Progenitor cell of endocrine pancreas (in vitro differentiated cells): ENCODE measurements around the gene AFAP1L1. TPM values are rescaled to one million over a fixed set of nuclear protein-coding genes. Genes with fewer than 3 reads are reported as not detected.

ENCODE experiments used
- DNase-seq: peaks from one replicate; pipeline ENCODE4 v3.0.0; 2021; ENCODE audit warnings: low spot score; ENCODE audit not compliant: unreplicated experiment
- H3K27ac Mint-ChIP-seq: 2 replicates; pipeline ENCODE4 v1.8.0; 2021; ENCODE audit warnings: mild to moderate bottlenecking, moderate library complexity, mixed read lengths
- H3K27me3 Mint-ChIP-seq: 2 replicates; pipeline ENCODE4 v1.8.0; 2021; ENCODE audit warnings: mixed read lengths
- H3K36me3 Mint-ChIP-seq: 2 replicates; pipeline ENCODE4 v1.8.0; 2022; ENCODE audit warnings: mixed read lengths; ENCODE audit not compliant: insufficient read depth
- H3K4me1 Mint-ChIP-seq: 2 replicates; pipeline ENCODE4 v1.8.0; 2021; ENCODE audit warnings: low read depth, mixed read lengths
- H3K4me3 Mint-ChIP-seq: 2 replicates; pipeline ENCODE4 v1.8.0; 2021; ENCODE audit warnings: low read depth, mild to moderate bottlenecking, moderate library complexity, mixed read lengths
- H3K9me3 Mint-ChIP-seq: 2 replicates; pipeline ENCODE4 v1.8.0; 2021; ENCODE audit warnings: low read depth, mixed read lengths
- total RNA-seq: library from RNA; stranded (reverse); gene quantifications from 2 replicates; pipeline ENCODE4 v1.2.1, GENCODE V29; 2021
- TF ChIP-seq, protein P1 (sequence below): fragments of 200-600 bp; sonication (generic); IDR thresholded peaks from one replicate; pipeline ENCODE4 v1.5.0; 2021; ENCODE audit warnings: antibody characterized with exemption, mild to moderate bottlenecking; ENCODE audit not compliant: unreplicated experiment

AFAP1L1 gene
- total RNA-seq, 1 donor from 2014 or later, result 0.69 TPM

DNA sequence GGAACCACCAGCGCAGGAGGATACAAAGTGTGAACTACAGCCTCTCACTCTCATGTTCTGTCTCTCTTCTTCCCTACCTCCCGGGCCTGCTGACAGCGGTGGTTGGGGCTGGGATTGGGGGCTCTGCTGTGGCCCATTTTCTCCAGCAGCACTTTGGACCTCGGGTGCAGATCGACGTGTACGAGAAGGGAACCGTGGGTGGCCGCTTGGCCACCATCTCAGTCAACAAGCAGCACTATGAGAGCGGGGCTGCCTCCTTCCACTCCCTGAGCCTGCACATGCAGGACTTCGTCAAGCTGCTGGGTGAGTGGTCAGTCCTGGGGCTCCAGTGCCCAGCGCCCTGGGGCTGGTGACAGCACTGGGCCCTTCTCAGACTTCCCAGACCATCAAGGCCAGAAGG is 90.9 kb downstream of the AFAP1L1 start:
- Mint-ChIP-seq H3K36me3 (no peaks in the 10 kb centered on the region), H3K4me3 (no peak overlapping the region), H3K27ac (no peak overlapping the region), H3K27me3 (peaks cover 10% of the 10 kb centered on the region), H3K4me1 (peaks cover 6% of the 10 kb centered on the region), H3K9me3 (no peaks in the 10 kb centered on the region)
- TF ChIP-seq, protein P1, sequence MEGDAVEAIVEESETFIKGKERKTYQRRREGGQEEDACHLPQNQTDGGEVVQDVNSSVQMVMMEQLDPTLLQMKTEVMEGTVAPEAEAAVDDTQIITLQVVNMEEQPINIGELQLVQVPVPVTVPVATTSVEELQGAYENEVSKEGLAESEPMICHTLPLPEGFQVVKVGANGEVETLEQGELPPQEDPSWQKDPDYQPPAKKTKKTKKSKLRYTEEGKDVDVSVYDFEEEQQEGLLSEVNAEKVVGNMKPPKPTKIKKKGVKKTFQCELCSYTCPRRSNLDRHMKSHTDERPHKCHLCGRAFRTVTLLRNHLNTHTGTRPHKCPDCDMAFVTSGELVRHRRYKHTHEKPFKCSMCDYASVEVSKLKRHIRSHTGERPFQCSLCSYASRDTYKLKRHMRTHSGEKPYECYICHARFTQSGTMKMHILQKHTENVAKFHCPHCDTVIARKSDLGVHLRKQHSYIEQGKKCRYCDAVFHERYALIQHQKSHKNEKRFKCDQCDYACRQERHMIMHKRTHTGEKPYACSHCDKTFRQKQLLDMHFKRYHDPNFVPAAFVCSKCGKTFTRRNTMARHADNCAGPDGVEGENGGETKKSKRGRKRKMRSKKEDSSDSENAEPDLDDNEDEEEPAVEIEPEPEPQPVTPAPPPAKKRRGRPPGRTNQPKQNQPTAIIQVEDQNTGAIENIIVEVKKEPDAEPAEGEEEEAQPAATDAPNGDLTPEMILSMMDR, result no peak
- no peak for DNase-seq

DNA sequence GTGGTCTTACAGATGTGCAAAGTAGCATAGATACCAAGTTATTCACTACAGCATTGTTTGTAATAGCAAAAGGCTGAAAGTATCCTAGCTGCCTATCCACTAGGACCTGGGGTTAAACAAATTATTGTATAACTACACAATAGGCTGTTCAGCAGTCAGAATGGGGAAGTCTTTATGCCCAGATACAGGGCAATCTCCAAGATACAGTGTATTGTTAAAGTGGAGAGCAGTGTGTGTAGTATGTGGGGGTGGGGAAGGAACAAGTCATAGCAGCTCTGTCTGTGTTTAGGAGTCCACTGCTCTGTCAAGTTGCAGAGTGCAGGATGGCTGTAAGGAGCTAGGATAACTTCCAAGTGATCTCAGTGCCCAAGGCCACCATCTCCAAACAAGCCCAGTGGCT is 91.7 kb downstream of the AFAP1L1 start:
- TF ChIP-seq, protein P1, result no peak
- Mint-ChIP-seq H3K4me1 (peaks cover 4% of the 10 kb centered on the region), H3K27me3 (peaks cover 8% of the 10 kb centered on the region), H3K4me3 (no peak overlapping the region), H3K36me3 (no peaks in the 10 kb centered on the region), H3K27ac (no peak overlapping the region), H3K9me3 (no peaks in the 10 kb centered on the region)
- no peak for DNase-seq

DNA sequence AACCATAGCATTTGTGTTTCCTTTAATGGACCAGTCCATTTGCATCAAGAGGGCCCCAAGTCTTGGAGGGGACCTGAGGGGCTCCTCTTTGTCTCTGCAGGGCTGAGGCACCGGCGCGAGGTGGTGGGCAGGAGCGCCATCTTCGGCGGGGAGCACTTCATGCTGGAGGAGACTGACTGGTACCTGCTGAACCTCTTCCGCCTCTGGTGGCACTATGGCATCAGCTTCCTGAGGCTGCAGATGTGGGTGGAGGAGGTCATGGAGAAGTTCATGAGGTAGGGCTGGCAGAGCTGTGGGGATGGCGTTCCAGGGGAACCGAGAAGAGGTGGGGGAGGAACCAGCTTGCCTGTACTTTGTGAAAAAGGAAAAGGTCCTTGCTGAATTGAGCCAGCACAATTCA is 92.3 kb downstream of the AFAP1L1 start:
- Mint-ChIP-seq H3K9me3 (no peaks in the 10 kb centered on the region), H3K4me3 (no peak overlapping the region), H3K36me3 (no peaks in the 10 kb centered on the region), H3K27ac (no peak overlapping the region), H3K27me3 (peaks cover 5% of the 10 kb centered on the region), H3K4me1 (peaks cover 2% of the 10 kb centered on the region)
- no peak for DNase-seq
- TF ChIP-seq, protein P1, result no peak

DNA sequence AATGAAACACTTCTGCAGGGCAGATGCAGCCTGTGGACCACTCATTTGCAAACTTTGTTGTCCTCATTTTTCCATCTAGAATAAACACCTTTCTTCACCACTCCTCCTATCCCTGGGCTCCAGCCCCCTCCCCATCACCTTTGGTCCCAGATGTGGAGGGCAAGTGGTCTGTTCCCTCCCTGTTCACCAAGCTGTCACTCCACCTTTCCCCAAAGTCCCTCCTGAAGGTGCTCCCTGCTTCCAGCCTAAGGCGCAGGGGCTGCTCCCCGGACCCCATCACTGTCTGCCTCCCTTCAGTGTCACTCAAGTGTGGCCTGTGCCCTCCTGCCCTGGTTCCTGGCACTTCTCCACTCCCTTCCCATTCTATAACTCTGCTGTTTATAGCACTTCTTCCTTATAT is 93.1 kb downstream of the AFAP1L1 start:
- H3K36me3 Mint-ChIP-seq, result no peaks in the 10 kb centered on the region
- peaks cover 2% of the 10 kb centered on the region for H3K4me1 Mint-ChIP-seq
- TF ChIP-seq, protein P1, result no peak
- no peak overlapping the region for H3K27ac Mint-ChIP-seq
- H3K9me3 Mint-ChIP-seq, result no peaks in the 10 kb centered on the region
- DNase-seq, result no peak
- no peak overlapping the region for H3K4me3 Mint-ChIP-seq
- no peaks in the 10 kb centered on the region for H3K27me3 Mint-ChIP-seq

DNA sequence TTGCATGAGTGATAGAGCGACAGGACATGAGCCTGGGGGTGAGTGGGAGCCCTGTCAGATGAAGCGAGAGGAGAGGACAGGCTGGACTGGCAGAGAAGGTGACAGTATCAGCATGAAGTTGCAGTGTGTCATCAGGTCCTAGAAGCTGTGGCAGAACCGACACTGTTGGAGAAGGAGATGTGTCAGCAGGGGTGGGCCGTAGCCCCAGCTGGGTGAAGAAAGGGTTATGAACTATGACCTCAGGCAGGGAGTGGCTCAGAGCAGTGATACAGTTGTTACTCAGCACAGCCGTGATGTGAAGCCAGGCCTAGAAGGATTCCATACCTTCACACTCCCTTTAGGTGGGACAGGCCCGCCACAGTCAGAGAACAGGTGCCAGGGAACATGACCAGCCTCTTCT is 93.8 kb downstream of the AFAP1L1 start:
- Mint-ChIP-seq H3K9me3 (no peaks in the 10 kb centered on the region), H3K27me3 (no peaks in the 10 kb centered on the region), H3K4me3 (no peak overlapping the region), H3K27ac (no peak overlapping the region), H3K36me3 (no peaks in the 10 kb centered on the region), H3K4me1 (peaks cover 2% of the 10 kb centered on the region)
- DNase-seq, result no peak
- TF ChIP-seq, protein P1, result no peak
